SK-N-SH treated with all-trans-retinoic acid at 6 μM for 48 hours (cell line): Measurements from ENCODE around the gene SPRR2G.
"Not testable (repeated sequence)": the region's sequence is repeated elsewhere in the genome, so short reads cannot be mapped to it uniquely, and the experiment has no call there.

Experiments
- ATAC-seq: fragments of 200-7000 bp; cut with Tn5 transposase; 3 replicates; pipeline ENCODE4 v1.9.1; 2020; ENCODE audit warnings: mild to moderate bottlenecking, moderate library complexity
- ARNTL ChIP-seq: fragments of 450-650 bp; formaldehyde crosslinking; IDR thresholded peaks from 2 replicates; pipeline ENCODE4 v1.5.0; 2020; ENCODE audit warnings: low read depth, mild to moderate bottlenecking, moderate library complexity, borderline replicate concordance
- BACH2 ChIP-seq: fragments of 250-450 bp; sonication (Bioruptor Pico); IDR thresholded peaks from 2 replicates; pipeline ENCODE4 v1.9.0; 2021; ENCODE audit warnings: mild to moderate bottlenecking, borderline replicate concordance
- CSDC2 ChIP-seq: fragments of 250-450 bp; sonication (Bioruptor Pico); IDR thresholded peaks from 2 replicates; pipeline ENCODE4 v1.5.0; 2020; ENCODE audit warnings: mild to moderate bottlenecking, moderate library complexity
- ESRRG ChIP-seq: fragments of 250-450 bp; sonication (Bioruptor Pico); IDR thresholded peaks from 2 replicates; pipeline ENCODE4 v1.6.1; 2021; ENCODE audit warnings: mild to moderate bottlenecking
- GLIS3 ChIP-seq: fragments of 250-450 bp; sonication (Bioruptor Pico); IDR thresholded peaks from 2 replicates; pipeline ENCODE4 v1.5.0; 2020; ENCODE audit warnings: mild to moderate bottlenecking, moderate library complexity
- ISL1 ChIP-seq: fragments of 250-450 bp; sonication (Bioruptor Pico); IDR thresholded peaks from 2 replicates; pipeline ENCODE4 v2.1.2; 2022; ENCODE audit warnings: mild to moderate bottlenecking, moderate library complexity
- OSR1 ChIP-seq: fragments of 250-450 bp; sonication (Bioruptor Pico); IDR thresholded peaks from 2 replicates; pipeline ENCODE4 v1.8.0; 2022; ENCODE audit warnings: moderate library complexity, mild to moderate bottlenecking, inconsistent platforms
- POU6F1 ChIP-seq: fragments of 250-450 bp; sonication (Bioruptor Pico); IDR thresholded peaks from 2 replicates; pipeline ENCODE4 v1.8.0; 2021; ENCODE audit warnings: low read depth, mild to moderate bottlenecking, moderate library complexity, borderline replicate concordance
- PPARA ChIP-seq: fragments of 250-450 bp; sonication (Bioruptor Pico); IDR thresholded peaks from 2 replicates; pipeline ENCODE4 v1.5.0; 2020; ENCODE audit warnings: mild to moderate bottlenecking, borderline replicate concordance
- RARB ChIP-seq: fragments of 250-450 bp; sonication (Bioruptor Pico); IDR thresholded peaks from 2 replicates; pipeline ENCODE4 v1.8.0; 2021; ENCODE audit warnings: mild to moderate bottlenecking, moderate library complexity
- SNAI2 ChIP-seq: fragments of 250-450 bp; sonication (Bioruptor Pico); IDR thresholded peaks from 2 replicates; pipeline ENCODE4 v1.5.0; 2020; ENCODE audit warnings: mild to moderate bottlenecking, moderate library complexity
- TCF4 ChIP-seq: fragments of 250-450 bp; sonication (Bioruptor Pico); IDR thresholded peaks from 2 replicates; pipeline ENCODE4 v1.8.0; 2021; ENCODE audit warnings: mild to moderate bottlenecking, moderate library complexity, borderline replicate concordance
- TOX ChIP-seq: fragments of 250-450 bp; sonication (Bioruptor Pico); IDR thresholded peaks from 2 replicates; pipeline ENCODE4 v1.8.0; 2021; ENCODE audit warnings: mild to moderate bottlenecking, moderate library complexity, borderline replicate concordance
- ZC3H10 ChIP-seq: fragments of 250-450 bp; sonication (Bioruptor Pico); IDR thresholded peaks from 2 replicates; pipeline ENCODE4 v1.5.1; 2021; ENCODE audit warnings: mild to moderate bottlenecking, moderate library complexity
- ZFP3 ChIP-seq: fragments of 250-450 bp; sonication (Bioruptor Pico); IDR thresholded peaks from 2 replicates; pipeline ENCODE4 v1.5.0; 2020; ENCODE audit warnings: mild to moderate bottlenecking, moderate library complexity
- ZFP30 ChIP-seq: fragments of 450-650 bp; formaldehyde crosslinking; IDR thresholded peaks from 2 replicates; pipeline ENCODE4 v1.5.0; 2022; ENCODE audit warnings: mild to moderate bottlenecking, moderate library complexity
- ZNF565 ChIP-seq: fragments of 450-650 bp; formaldehyde crosslinking; conservative IDR thresholded peaks from 2 replicates; pipeline ENCODE4 v1.5.0; 2020; ENCODE audit warnings: low read depth, mild to moderate bottlenecking, moderate library complexity
- ZNF70 ChIP-seq: fragments of 450-650 bp; formaldehyde crosslinking; IDR thresholded peaks from 2 replicates; pipeline ENCODE4 v1.5.0; 2020; ENCODE audit warnings: mild to moderate bottlenecking, moderate library complexity
- ZNF8 ChIP-seq: fragments of 450-650 bp; formaldehyde crosslinking; IDR thresholded peaks from 2 replicates; pipeline ENCODE4 v1.5.0; 2020; ENCODE audit warnings: mild to moderate bottlenecking, moderate library complexity
- TF ChIP-seq, protein P1 (sequence below): fragments of 250-450 bp; sonication (Bioruptor Pico); IDR thresholded peaks from 2 replicates; pipeline ENCODE4 v1.5.1; 2020; ENCODE audit warnings: low read depth, mild to moderate bottlenecking, moderate library complexity
- TF ChIP-seq, protein P2 (sequence below): fragments of 250-450 bp; sonication (Bioruptor Pico); IDR thresholded peaks from 2 replicates; pipeline ENCODE4 v1.5.1; 2021; ENCODE audit warnings: mild to moderate bottlenecking, moderate library complexity
- TF ChIP-seq, protein P3 (sequence below): fragments of 250-450 bp; sonication (Bioruptor Pico); IDR thresholded peaks from 2 replicates; pipeline ENCODE4 v1.8.0; 2020; ENCODE audit warnings: mild to moderate bottlenecking, moderate library complexity, borderline replicate concordance

The SPRR2G gene

GRCh38 chr1:153133267-153133666 lies 17.4 kb downstream of the SPRR2G start:
- TF ChIP-seq BACH2 (CRISPR knock-in tag) (no peak), ZFP30 (CRISPR knock-in tag) (no peak), ZFP3 (CRISPR knock-in tag) (no peak), GLIS3 (CRISPR knock-in tag) (no peak), ZC3H10 (CRISPR knock-in tag) (no peak), CSDC2 (no peak), ZNF565 (CRISPR knock-in tag) (no peak), ISL1 (CRISPR knock-in tag) (no peak), TOX (CRISPR knock-in tag) (no peak), ZNF8 (CRISPR knock-in tag) (no peak), SNAI2 (no peak), TCF4 (CRISPR knock-in tag) (no peak)
- TF ChIP-seq, protein P1, sequence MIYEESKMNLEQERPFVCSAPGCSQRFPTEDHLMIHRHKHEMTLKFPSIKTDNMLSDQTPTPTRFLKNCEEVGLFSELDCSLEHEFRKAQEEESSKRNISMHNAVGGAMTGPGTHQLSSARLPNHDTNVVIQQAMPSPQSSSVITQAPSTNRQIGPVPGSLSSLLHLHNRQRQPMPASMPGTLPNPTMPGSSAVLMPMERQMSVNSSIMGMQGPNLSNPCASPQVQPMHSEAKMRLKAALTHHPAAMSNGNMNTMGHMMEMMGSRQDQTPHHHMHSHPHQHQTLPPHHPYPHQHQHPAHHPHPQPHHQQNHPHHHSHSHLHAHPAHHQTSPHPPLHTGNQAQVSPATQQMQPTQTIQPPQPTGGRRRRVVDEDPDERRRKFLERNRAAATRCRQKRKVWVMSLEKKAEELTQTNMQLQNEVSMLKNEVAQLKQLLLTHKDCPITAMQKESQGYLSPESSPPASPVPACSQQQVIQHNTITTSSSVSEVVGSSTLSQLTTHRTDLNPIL (CRISPR knock-in tag) = no peak
- TF ChIP-seq, protein P2, sequence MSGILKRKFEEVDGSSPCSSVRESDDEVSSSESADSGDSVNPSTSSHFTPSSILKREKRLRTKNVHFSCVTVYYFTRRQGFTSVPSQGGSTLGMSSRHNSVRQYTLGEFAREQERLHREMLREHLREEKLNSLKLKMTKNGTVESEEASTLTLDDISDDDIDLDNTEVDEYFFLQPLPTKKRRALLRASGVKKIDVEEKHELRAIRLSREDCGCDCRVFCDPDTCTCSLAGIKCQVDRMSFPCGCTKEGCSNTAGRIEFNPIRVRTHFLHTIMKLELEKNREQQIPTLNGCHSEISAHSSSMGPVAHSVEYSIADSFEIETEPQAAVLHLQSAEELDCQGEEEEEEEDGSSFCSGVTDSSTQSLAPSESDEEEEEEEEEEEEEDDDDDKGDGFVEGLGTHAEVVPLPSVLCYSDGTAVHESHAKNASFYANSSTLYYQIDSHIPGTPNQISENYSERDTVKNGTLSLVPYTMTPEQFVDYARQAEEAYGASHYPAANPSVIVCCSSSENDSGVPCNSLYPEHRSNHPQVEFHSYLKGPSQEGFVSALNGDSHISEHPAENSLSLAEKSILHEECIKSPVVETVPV (CRISPR knock-in tag) = no peak
- TF ChIP-seq, all 23 proteins: peak for 0
- ATAC-seq = no peak

- ATAC-seq = not testable (repeated sequence)
These were observed 22.0 kb downstream of the SPRR2G start for GRCh38 chr1:153128688-153129087.

DNA sequence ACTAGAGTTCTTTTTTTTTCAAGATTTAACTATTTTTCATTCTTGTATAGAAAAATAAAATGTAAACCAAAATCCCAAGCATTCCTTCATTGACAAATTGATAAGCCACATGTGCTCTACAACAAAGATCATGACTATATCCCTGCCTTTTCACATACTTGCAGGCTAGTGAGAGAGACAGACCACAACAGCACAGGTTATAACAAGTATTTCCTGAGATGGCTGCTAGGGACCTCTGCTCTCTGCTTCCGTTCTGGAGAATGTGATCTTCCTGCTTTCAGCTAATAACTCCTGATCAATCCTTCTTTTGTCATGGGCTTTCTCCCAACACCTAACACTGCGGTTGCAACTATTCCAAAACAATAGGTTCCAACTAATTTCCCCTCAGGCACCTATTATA lies 23.4 kb downstream of the SPRR2G start:
- TF ChIP-seq, protein P2 (CRISPR knock-in tag) = no peak
- TF ChIP-seq ZNF565 (CRISPR knock-in tag) (no peak), PPARA (no peak), TCF4 (CRISPR knock-in tag) (no peak), CSDC2 (no peak), ZFP3 (CRISPR knock-in tag) (no peak), POU6F1 (CRISPR knock-in tag) (no peak), ZNF8 (CRISPR knock-in tag) (no peak), ARNTL (CRISPR knock-in tag) (no peak), ESRRG (CRISPR knock-in tag) (no peak), RARB (no peak), ISL1 (CRISPR knock-in tag) (no peak), GLIS3 (CRISPR knock-in tag) (no peak), OSR1 (CRISPR knock-in tag) (no peak), BACH2 (CRISPR knock-in tag) (no peak), ZNF70 (CRISPR knock-in tag) (no peak), ZFP30 (CRISPR knock-in tag) (no peak), SNAI2 (no peak)
- TF ChIP-seq, protein P3, sequence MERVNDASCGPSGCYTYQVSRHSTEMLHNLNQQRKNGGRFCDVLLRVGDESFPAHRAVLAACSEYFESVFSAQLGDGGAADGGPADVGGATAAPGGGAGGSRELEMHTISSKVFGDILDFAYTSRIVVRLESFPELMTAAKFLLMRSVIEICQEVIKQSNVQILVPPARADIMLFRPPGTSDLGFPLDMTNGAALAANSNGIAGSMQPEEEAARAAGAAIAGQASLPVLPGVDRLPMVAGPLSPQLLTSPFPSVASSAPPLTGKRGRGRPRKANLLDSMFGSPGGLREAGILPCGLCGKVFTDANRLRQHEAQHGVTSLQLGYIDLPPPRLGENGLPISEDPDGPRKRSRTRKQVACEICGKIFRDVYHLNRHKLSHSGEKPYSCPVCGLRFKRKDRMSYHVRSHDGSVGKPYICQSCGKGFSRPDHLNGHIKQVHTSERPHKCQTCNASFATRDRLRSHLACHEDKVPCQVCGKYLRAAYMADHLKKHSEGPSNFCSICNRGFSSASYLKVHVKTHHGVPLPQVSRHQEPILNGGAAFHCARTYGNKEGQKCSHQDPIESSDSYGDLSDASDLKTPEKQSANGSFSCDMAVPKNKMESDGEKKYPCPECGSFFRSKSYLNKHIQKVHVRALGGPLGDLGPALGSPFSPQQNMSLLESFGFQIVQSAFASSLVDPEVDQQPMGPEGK (CRISPR knock-in tag) = no peak
- TF ChIP-seq, protein P1 (CRISPR knock-in tag) = no peak
- no peak for ATAC-seq
